Measurements from ENCODE around the gene TMED1. TPM values are rescaled to one million over a fixed set of nuclear protein-coding genes. Genes with fewer than 3 reads are reported as not detected.

TMED1 gene
- total RNA-seq, 1 experiment from 2014 or later, result 61.9 TPM

GRCh38 chr19:10819124-10820060 lies 16.6 kb downstream of the TMED1 start:
- in situ Hi-C loops (cut with HindIII; ENCODE audit: low pct_unique_long_range_greater_than_20kb, low sequenced_read_pairs), result no loop called here

GRCh38 chr19:10818301-10819123 lies 17.5 kb downstream of the TMED1 start:
- no peak for DNase-seq (ENCODE audit: low read depth, low spot score)
- in situ Hi-C loops (cut with HindIII; ENCODE audit: low pct_unique_long_range_greater_than_20kb, low sequenced_read_pairs), result no loop called here

More at GRCh38 chr19:10819124-10820060, 16.6 kb downstream of the TMED1 start:
- DNase-seq (ENCODE audit: low read depth, low spot score), result no peak

GRCh38 chr19:10817291-10818038 lies 18.5 kb downstream of the TMED1 start:
- in situ Hi-C loops (cut with HindIII; ENCODE audit: low pct_unique_long_range_greater_than_20kb, low sequenced_read_pairs), result no loop called here
- DNase-seq (ENCODE audit: low read depth, low spot score), result no peak

- in situ Hi-C loops (cut with HindIII; ENCODE audit: low pct_unique_long_range_greater_than_20kb, low sequenced_read_pairs), result no loop called here
- DNase-seq (ENCODE audit: low read depth, low spot score), result no peak
These were observed 19.3 kb downstream of the TMED1 start for GRCh38 chr19:10816691-10817090.

GRCh38 chr19:10815969-10816644 lies 19.9 kb downstream of the TMED1 start:
- no peak for DNase-seq (ENCODE audit: low read depth, low spot score)
- in situ Hi-C loops (cut with HindIII; ENCODE audit: low pct_unique_long_range_greater_than_20kb, low sequenced_read_pairs), result no loop called here

- in situ Hi-C loops (cut with HindIII; ENCODE audit: low pct_unique_long_range_greater_than_20kb, low sequenced_read_pairs), result no loop called here
- no peak for DNase-seq (ENCODE audit: low read depth, low spot score)
These were observed 20.9 kb downstream of the TMED1 start for GRCh38 chr19:10815007-10815536.

- in situ Hi-C loops (cut with HindIII; ENCODE audit: low pct_unique_long_range_greater_than_20kb, low sequenced_read_pairs), result no loop called here
- DNase-seq (ENCODE audit: low read depth, low spot score), result peak; percentile 9
These were observed 23.1 kb downstream of the TMED1 start for GRCh38 chr19:10812902-10813404.

GRCh38 chr19:10812196-10812595 lies 23.8 kb downstream of the TMED1 start:
- DNase-seq (ENCODE audit: low read depth, low spot score), result no peak
- in situ Hi-C loops (cut with HindIII; ENCODE audit: low pct_unique_long_range_greater_than_20kb, low sequenced_read_pairs), result no loop called here

GRCh38 chr19:10811391-10812111 lies 24.5 kb downstream of the TMED1 start:
- no peak for DNase-seq (ENCODE audit: low read depth, low spot score)
- in situ Hi-C loops (cut with HindIII; ENCODE audit: low pct_unique_long_range_greater_than_20kb, low sequenced_read_pairs), result no loop called here

GRCh38 chr19:10809651-10810285 lies 26.2 kb downstream of the TMED1 start:
- in situ Hi-C loops (cut with HindIII; ENCODE audit: low pct_unique_long_range_greater_than_20kb, low sequenced_read_pairs), result no loop called here

GRCh38 chr19:10808937-10809649 lies 26.9 kb downstream of the TMED1 start:
- no peak for DNase-seq (ENCODE audit: low read depth, low spot score)
- in situ Hi-C loops (cut with HindIII; ENCODE audit: low pct_unique_long_range_greater_than_20kb, low sequenced_read_pairs), result no loop called here

More at GRCh38 chr19:10809651-10810285, 26.2 kb downstream of the TMED1 start:
- no peak for DNase-seq (ENCODE audit: low read depth, low spot score)

- DNase-seq (ENCODE audit: low read depth, low spot score), result no peak
- in situ Hi-C loops (cut with HindIII; ENCODE audit: low pct_unique_long_range_greater_than_20kb, low sequenced_read_pairs), result no loop called here
These were observed 30.2 kb downstream of the TMED1 start for GRCh38 chr19:10805758-10806247.

GRCh38 chr19:10805065-10805757 lies 30.8 kb downstream of the TMED1 start:
- no peak for DNase-seq (ENCODE audit: low read depth, low spot score)
- in situ Hi-C loops (cut with HindIII; ENCODE audit: low pct_unique_long_range_greater_than_20kb, low sequenced_read_pairs), result no loop called here

- DNase-seq (ENCODE audit: low read depth, low spot score), result no peak
- in situ Hi-C loops (cut with HindIII; ENCODE audit: low pct_unique_long_range_greater_than_20kb, low sequenced_read_pairs), result no loop called here
These were observed 32.8 kb downstream of the TMED1 start for GRCh38 chr19:10803252-10803651.

- DNase-seq (ENCODE audit: low read depth, low spot score), result no peak
- in situ Hi-C loops (cut with HindIII; ENCODE audit: low pct_unique_long_range_greater_than_20kb, low sequenced_read_pairs), result no loop called here
These were observed 33.5 kb downstream of the TMED1 start for GRCh38 chr19:10802479-10802878.
